WTC11 (cell line): Measurements from ENCODE around the gene SRM. TPM values are rescaled to one million over a fixed set of nuclear protein-coding genes. Genes with fewer than 3 reads are reported as not detected.

Source experiments
- ATAC-seq: fragments of 200-7000 bp; cut with Tn5 transposase; 2 replicates; pipeline ENCODE4 v1.10.0; 2021; ENCODE audit warnings: mild to moderate bottlenecking, moderate library complexity
- CTCF ChIA-PET: fragments of 300-600 bp; sonication (Branson Sonifier 250); formaldehyde crosslinking; loops from one replicate; lab custom pipeline; 2021; ENCODE audit warnings: antibody characterized with exemption; lab: Charles Lee
- POLR2A ChIA-PET: fragments of 350-600 bp; sonication (Branson Sonifier 250); formaldehyde crosslinking; loops from one replicate; lab custom pipeline; 2021; ENCODE audit warnings: antibody characterized with exemption; lab: Charles Lee
- DNase-seq: peaks from one replicate; pipeline ENCODE4 v3.0.0; 2021; ENCODE audit warnings: low spot score
- H3K27ac Mint-ChIP-seq: 2 replicates; pipeline ENCODE4 v1.8.0; 2021; ENCODE audit warnings: mixed read lengths
- H3K27me3 Mint-ChIP-seq: 2 replicates; pipeline ENCODE4 v1.8.0; 2021; ENCODE audit warnings: low read depth, mild to moderate bottlenecking, moderate library complexity, mixed read lengths
- H3K36me3 Mint-ChIP-seq: 2 replicates; pipeline ENCODE4 v1.8.0; 2021; ENCODE audit warnings: mixed read lengths
- H3K4me1 Mint-ChIP-seq: 2 replicates; pipeline ENCODE4 v1.8.0; 2022; ENCODE audit warnings: mixed read lengths
- H3K4me3 Mint-ChIP-seq: 2 replicates; pipeline ENCODE4 v1.8.0; 2021; ENCODE audit warnings: mild to moderate bottlenecking, moderate library complexity, mixed read lengths
- H3K9me3 Mint-ChIP-seq: 2 replicates; pipeline ENCODE4 v1.8.0; 2021; ENCODE audit warnings: mixed read lengths
- ARID4B ChIP-seq: sonication (generic); formaldehyde crosslinking; IDR thresholded peaks from 2 replicates; pipeline ENCODE4 v1.8.0; 2023; ENCODE audit warnings: missing genetic modification reagents, mild to moderate bottlenecking, borderline replicate concordance
- ELF4 ChIP-seq: sonication (generic); formaldehyde crosslinking; IDR thresholded peaks from 2 replicates; pipeline ENCODE4 v1.8.1; 2022; ENCODE audit warnings: low read depth, mild to moderate bottlenecking, moderate library complexity, missing genetic modification reagents
- ESRRA ChIP-seq: sonication (generic); formaldehyde crosslinking; IDR thresholded peaks from 2 replicates; pipeline ENCODE4 v1.8.1; 2022; ENCODE audit warnings: mild to moderate bottlenecking, missing genetic modification reagents, borderline replicate concordance
- HMGXB4 ChIP-seq: sonication (generic); formaldehyde crosslinking; IDR thresholded peaks from 2 replicates; pipeline ENCODE4 v1.8.1; 2023; ENCODE audit warnings: mild to moderate bottlenecking, moderate library complexity, missing genetic modification reagents
- MYBL2 ChIP-seq: sonication (generic); formaldehyde crosslinking; IDR thresholded peaks from 2 replicates; pipeline ENCODE4 v1.8.1; 2023; ENCODE audit warnings: mild to moderate bottlenecking, moderate library complexity, missing genetic modification reagents
- OVOL2 ChIP-seq: fragments of 250-450 bp; sonication (Bioruptor Pico); IDR thresholded peaks from 2 replicates; pipeline ENCODE4 v1.9.0; 2021; ENCODE audit warnings: mild to moderate bottlenecking, borderline replicate concordance
- PREB ChIP-seq: sonication (generic); formaldehyde crosslinking; IDR thresholded peaks from 2 replicates; pipeline ENCODE4 v1.8.1; 2022; ENCODE audit warnings: mild to moderate bottlenecking, missing genetic modification reagents, moderate library complexity, borderline replicate concordance
- RELA ChIP-seq: sonication (generic); formaldehyde crosslinking; IDR thresholded peaks from 2 replicates; pipeline ENCODE4 v1.8.1; 2022; ENCODE audit warnings: missing genetic modification reagents, mild to moderate bottlenecking, borderline replicate concordance
- RORB ChIP-seq: fragments of 250-450 bp; sonication (Bioruptor Pico); IDR thresholded peaks from 2 replicates; pipeline ENCODE4 v1.9.0; 2021; ENCODE audit warnings: mild to moderate bottlenecking
- SOX15 ChIP-seq: fragments of 250-450 bp; sonication (Bioruptor Pico); IDR thresholded peaks from 2 replicates; pipeline ENCODE4 v1.9.0; 2021; ENCODE audit warnings: mild to moderate bottlenecking
- TCF7 ChIP-seq: sonication (generic); formaldehyde crosslinking; IDR thresholded peaks from 2 replicates; pipeline ENCODE4 v1.8.0; 2022; ENCODE audit warnings: mild to moderate bottlenecking, low read depth, missing genetic modification reagents, moderate library complexity
- ZNF219 ChIP-seq: sonication (generic); formaldehyde crosslinking; IDR thresholded peaks from 2 replicates; pipeline ENCODE4 v1.8.0; 2023; ENCODE audit warnings: missing genetic modification reagents, mild to moderate bottlenecking, borderline replicate concordance
- ZNF232 ChIP-seq: sonication (generic); formaldehyde crosslinking; IDR thresholded peaks from 2 replicates; pipeline ENCODE4 v1.8.0; 2022; ENCODE audit warnings: mild to moderate bottlenecking, missing genetic modification reagents
- ZNF396 ChIP-seq: fragments of 250-450 bp; sonication (Bioruptor Pico); IDR thresholded peaks from 2 replicates; pipeline ENCODE4 v1.8.0; 2021; ENCODE audit warnings: mild to moderate bottlenecking, moderate library complexity, borderline replicate concordance
- ZNF423 ChIP-seq: fragments of 250-450 bp; sonication (Bioruptor Pico); IDR thresholded peaks from 2 replicates; pipeline ENCODE4 v2.1.2; 2022; ENCODE audit warnings: mild to moderate bottlenecking, moderate library complexity
- total RNA-seq: library from RNA; stranded (reverse); gene quantifications from 3 replicates; pipeline ENCODE4 v1.2.3, GENCODE V29; 2021
- TF ChIP-seq, protein P1 (sequence below): sonication (generic); formaldehyde crosslinking; IDR thresholded peaks from 2 replicates; pipeline ENCODE4 v1.8.1; 2022; ENCODE audit warnings: missing genetic modification reagents, borderline replicate concordance
- TF ChIP-seq, protein P2 (sequence below): sonication (generic); formaldehyde crosslinking; IDR thresholded peaks from 2 replicates; pipeline ENCODE4 v1.8.1; 2023; ENCODE audit warnings: mild to moderate bottlenecking, missing genetic modification reagents

Gene SRM
- total RNA-seq, 1 experiment from 2014 or later = 200 TPM

- no peaks in the 10 kb centered on the region for H3K9me3 Mint-ChIP-seq
Measured at GRCh38 chr1:11044086-11044848, 15.6 kb downstream of the SRM start.

GRCh38 chr1:11042995-11043874, 16.6 kb downstream of the SRM start:
- Mint-ChIP-seq H3K4me3 (no peak overlapping the region), H3K9me3 (no peaks in the 10 kb centered on the region), H3K36me3 (no peaks in the 10 kb centered on the region), H3K27me3 (no peaks in the 10 kb centered on the region), H3K4me1 (peaks cover 6% of the 10 kb centered on the region), H3K27ac (no peak overlapping the region)
- no peak for ATAC-seq
- DNase-seq = no peak
- CTCF ChIA-PET = interaction anchor here (1.0 kb wide), 1 partner anchor 15 kb away, joined by 3 read pairs; no protein-coding TSS in a partner anchor
- POLR2A ChIA-PET = no interaction called here
- TF ChIP-seq ELF4 (CRISPR knock-in tag) = no peak
- TF ChIP-seq, protein P1, sequence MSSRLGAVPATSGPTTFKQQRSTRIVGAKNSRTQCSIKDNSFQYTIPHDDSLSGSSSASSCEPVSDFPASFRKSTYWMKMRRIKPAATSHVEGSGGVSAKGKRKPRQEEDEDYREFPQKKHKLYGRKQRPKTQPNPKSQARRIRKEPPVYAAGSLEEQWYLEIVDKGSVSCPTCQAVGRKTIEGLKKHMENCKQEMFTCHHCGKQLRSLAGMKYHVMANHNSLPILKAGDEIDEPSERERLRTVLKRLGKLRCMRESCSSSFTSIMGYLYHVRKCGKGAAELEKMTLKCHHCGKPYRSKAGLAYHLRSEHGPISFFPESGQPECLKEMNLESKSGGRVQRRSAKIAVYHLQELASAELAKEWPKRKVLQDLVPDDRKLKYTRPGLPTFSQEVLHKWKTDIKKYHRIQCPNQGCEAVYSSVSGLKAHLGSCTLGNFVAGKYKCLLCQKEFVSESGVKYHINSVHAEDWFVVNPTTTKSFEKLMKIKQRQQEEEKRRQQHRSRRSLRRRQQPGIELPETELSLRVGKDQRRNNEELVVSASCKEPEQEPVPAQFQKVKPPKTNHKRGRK = no peak
- TF ChIP-seq TCF7 (CRISPR knock-in tag) = no peak
- no peak for TF ChIP-seq MYBL2 (CRISPR knock-in tag)
- TF ChIP-seq ESRRA (CRISPR knock-in tag) = no peak
- no peak for TF ChIP-seq HMGXB4 (CRISPR knock-in tag)

More at GRCh38 chr1:11044086-11044848, 15.6 kb downstream of the SRM start:
- no peak for DNase-seq
- TF ChIP-seq OVOL2 (CRISPR knock-in tag) (no peak), SOX15 (no peak), RELA (no peak), ZNF423 (CRISPR knock-in tag) (no peak), ARID4B (CRISPR knock-in tag) (no peak), ZNF219 (CRISPR knock-in tag) (no peak), RORB (CRISPR knock-in tag) (no peak), ZNF232 (CRISPR knock-in tag) (no peak), PREB (CRISPR knock-in tag) (no peak), ZNF396 (CRISPR knock-in tag) (no peak)
- TF ChIP-seq, protein P2, sequence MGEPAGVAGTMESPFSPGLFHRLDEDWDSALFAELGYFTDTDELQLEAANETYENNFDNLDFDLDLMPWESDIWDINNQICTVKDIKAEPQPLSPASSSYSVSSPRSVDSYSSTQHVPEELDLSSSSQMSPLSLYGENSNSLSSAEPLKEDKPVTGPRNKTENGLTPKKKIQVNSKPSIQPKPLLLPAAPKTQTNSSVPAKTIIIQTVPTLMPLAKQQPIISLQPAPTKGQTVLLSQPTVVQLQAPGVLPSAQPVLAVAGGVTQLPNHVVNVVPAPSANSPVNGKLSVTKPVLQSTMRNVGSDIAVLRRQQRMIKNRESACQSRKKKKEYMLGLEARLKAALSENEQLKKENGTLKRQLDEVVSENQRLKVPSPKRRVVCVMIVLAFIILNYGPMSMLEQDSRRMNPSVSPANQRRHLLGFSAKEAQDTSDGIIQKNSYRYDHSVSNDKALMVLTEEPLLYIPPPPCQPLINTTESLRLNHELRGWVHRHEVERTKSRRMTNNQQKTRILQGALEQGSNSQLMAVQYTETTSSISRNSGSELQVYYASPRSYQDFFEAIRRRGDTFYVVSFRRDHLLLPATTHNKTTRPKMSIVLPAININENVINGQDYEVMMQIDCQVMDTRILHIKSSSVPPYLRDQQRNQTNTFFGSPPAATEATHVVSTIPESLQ (CRISPR knock-in tag) = no peak
- Mint-ChIP-seq H3K36me3 (no peaks in the 10 kb centered on the region), H3K4me3 (no peak overlapping the region), H3K27me3 (no peaks in the 10 kb centered on the region), H3K27ac (no peak overlapping the region), H3K4me1 (peaks cover 6% of the 10 kb centered on the region)
- CTCF ChIA-PET = interaction anchor here (1.2 kb wide), 1 partner anchor 28 kb away, joined by 4 read pairs; no protein-coding TSS in a partner anchor
- ATAC-seq = no peak
- POLR2A ChIA-PET = no interaction called here
